Panc1 (cell line): ENCODE results near the gene ZBTB20. TPM values are rescaled to one million over a fixed set of nuclear protein-coding genes. Genes with fewer than 3 reads are reported as not detected.

Source experiments
- ATAC-seq: fragments of 200-7000 bp; cut with Tn5 transposase; 2 replicates; pipeline ENCODE4 v1.9.1; 2020; ENCODE audit warnings: mild to moderate bottlenecking, moderate library complexity
- BruUV-seq: library from RNA; stranded (reverse); fragments of 400-500 nt; replicated peaks from 2 replicates; lab custom pipeline; 2021; lab: Mats Ljungman, UMichigan
- CTCF ChIA-PET: fragments of 300-600 bp; sonication (Branson Sonifier 250); formaldehyde crosslinking; loops from one replicate; lab custom pipeline; 2022; ENCODE audit warnings: antibody characterized with exemption; lab: Charles Lee
- POLR2A ChIA-PET: fragments of 300-600 bp; sonication (Branson Sonifier 250); formaldehyde crosslinking; loops from one replicate; lab custom pipeline; 2022; ENCODE audit warnings: antibody characterized with exemption; lab: Charles Lee
- DNase-seq: peaks from one replicate; pipeline ENCODE4 v3.0.0-alpha.2; 2010; ENCODE audit warnings: low read depth, low spot score
- H3K27ac ChIP-seq: 2 replicates; pipeline ENCODE4 v1.5.1; 2011; ENCODE audit warnings: mild to moderate bottlenecking, low read length, inconsistent platforms
- H3K27me3 ChIP-seq: fragments of 200-500 bp; sonication (Bioruptor generic); 2 replicates; pipeline ENCODE4 v1.6.0; 2014; ENCODE audit warnings: low read length, inconsistent platforms; ENCODE audit not compliant: control insufficient read depth, insufficient read depth
- H3K36me3 ChIP-seq: fragments of 200-500 bp; sonication (Bioruptor generic); 2 replicates; pipeline ENCODE4 v1.5.1; 2014; ENCODE audit warnings: inconsistent platforms, mild to moderate bottlenecking, low read length, moderate library complexity; ENCODE audit not compliant: control insufficient read depth, insufficient read depth
- H3K4me1 ChIP-seq: 2 replicates; pipeline ENCODE4 v1.5.1; 2011; ENCODE audit warnings: inconsistent platforms, mild to moderate bottlenecking, low read length, moderate library complexity; ENCODE audit not compliant: control insufficient read depth, insufficient read depth
- H3K4me3 ChIP-seq, 2 experiments: 2 replicates each; pipeline ENCODE4 v1.5.1; 2011 to 2012; ENCODE audit warnings: low read depth in 2 of 2, low read length in 2 of 2, mild to moderate bottlenecking in 2 of 2, inconsistent platforms in 1 of 2, moderate library complexity in 1 of 2
- H3K9me3 ChIP-seq: fragments of 200-500 bp; sonication (Bioruptor generic); 2 replicates; pipeline ENCODE4 v1.5.1; 2014; ENCODE audit warnings: low read depth, mild to moderate bottlenecking, inconsistent platforms, low read length, moderate library complexity; ENCODE audit not compliant: control insufficient read depth, insufficient read depth
- POLR2AphosphoS5 ChIP-seq: IDR thresholded peaks from 2 replicates; pipeline ENCODE4 v1.6.1; 2012; ENCODE audit warnings: mild to moderate bottlenecking, low read depth, low read length, moderate library complexity
- SIN3A ChIP-seq: IDR thresholded peaks from 2 replicates; pipeline ENCODE4 v1.6.1; 2012; ENCODE audit warnings: low read depth, mild to moderate bottlenecking, low read length, moderate library complexity, borderline replicate concordance; ENCODE audit not compliant: insufficient read depth
- TCF7L2 ChIP-seq: IDR thresholded peaks from 2 replicates; pipeline ENCODE4 v1.6.1; 2011; ENCODE audit warnings: mild to moderate bottlenecking, low read depth, low read length, inconsistent platforms
- in situ Hi-C: cut with HindIII; loops from 2 replicates; pipeline ENCODE4 v1.10.0; 2016; ENCODE audit warnings: low sequenced_read_pairs, low pct_unique_long_range_greater_than_20kb
- intact Hi-C: fragments of 100-400 bp; cut with micrococcal nuclease; formaldehyde crosslinking; loops from one replicate; pipeline ENCODE4 v1.10.0; 2022; ENCODE audit not compliant: unreplicated experiment
- total RNA-seq: library from RNA; stranded (reverse); gene quantifications from one replicate; pipeline ENCODE4 v1.2.1, GENCODE V29; 2021; ENCODE audit not compliant: unreplicated experiment
- TF ChIP-seq, protein P1 (sequence below): fragments of 450-650 bp; IDR thresholded peaks from 2 replicates; pipeline ENCODE4 v1.5.1; 2017; ENCODE audit warnings: mild to moderate bottlenecking
- TF ChIP-seq, protein P2 (sequence below), 2 experiments: IDR thresholded peaks; 2 replicates each; pipeline ENCODE4 v1.6.1; 2011 to 2012; ENCODE audit warnings: low read depth in 2 of 2, control low read depth in 1 of 2, low read length in 1 of 2, mild to moderate bottlenecking in 1 of 2, moderate library complexity in 1 of 2; ENCODE audit not compliant: insufficient read depth in 1 of 2

ZBTB20 gene
- total RNA-seq, 1 experiment from 2014 or later: 4.1 TPM

DNA sequence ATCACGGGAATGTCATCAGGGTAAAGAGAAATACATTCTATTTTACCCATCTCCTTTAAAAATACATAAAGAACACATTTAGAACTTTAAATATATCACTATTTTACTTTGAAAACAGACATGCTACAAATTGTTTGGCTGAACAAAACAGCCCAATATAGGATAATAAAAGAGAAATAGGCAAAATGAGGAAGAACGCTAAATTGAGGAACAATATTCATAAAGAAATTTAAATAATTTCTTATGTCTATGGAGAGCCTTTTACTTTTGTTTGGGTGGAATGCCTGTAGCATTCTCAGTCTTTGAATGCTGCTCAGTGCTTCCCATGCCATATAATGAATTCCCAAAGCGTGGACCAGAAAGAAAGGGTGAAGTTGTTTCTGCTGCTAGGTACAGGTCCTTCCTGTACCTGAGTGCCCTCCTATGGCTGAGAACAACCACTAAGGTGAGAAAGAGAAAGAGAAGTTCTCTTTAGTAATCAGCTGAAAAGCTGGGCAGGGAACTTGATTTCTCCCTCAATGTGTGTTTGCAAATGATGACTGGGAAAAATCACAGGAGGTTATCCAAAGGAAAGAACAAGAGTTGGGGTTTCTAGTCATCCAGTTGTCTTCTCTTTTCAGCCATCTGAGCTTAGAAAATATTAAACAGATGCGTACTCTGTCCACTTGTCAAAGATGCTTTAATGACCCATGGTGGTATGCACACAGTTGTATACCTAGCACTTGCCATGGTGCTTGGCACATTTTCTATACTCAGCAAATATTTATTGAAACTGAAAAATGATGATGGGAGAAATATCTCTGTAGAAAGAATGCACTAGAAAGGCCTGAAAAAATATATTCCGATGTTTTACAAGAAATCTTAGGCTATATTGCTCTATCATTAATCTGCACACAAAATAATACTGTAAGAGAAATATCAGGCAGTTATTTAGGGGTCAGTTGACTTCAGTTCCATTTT lies 448.7 kb downstream of the ZBTB20 start:
- H3K36me3 ChIP-seq: no peaks in the 10 kb centered on the region; the same call in 1 of the 2 replicates
- H3K9me3 ChIP-seq: no peaks in the 10 kb centered on the region
- ATAC-seq (no peak), DNase-seq (no peak)
- H3K27ac ChIP-seq: no peak overlapping the region
- no peaks in the 10 kb centered on the region for H3K27me3 ChIP-seq
- BruUV-seq: no TSS peak
- intact Hi-C loops: no loop called here
- ChIA-PET POLR2A (no interaction called here), CTCF (no interaction called here)
- H3K4me3 ChIP-seq: no peak overlapping the region
- no peaks in the 10 kb centered on the region for H3K4me1 ChIP-seq
- TF ChIP-seq, protein P1, sequence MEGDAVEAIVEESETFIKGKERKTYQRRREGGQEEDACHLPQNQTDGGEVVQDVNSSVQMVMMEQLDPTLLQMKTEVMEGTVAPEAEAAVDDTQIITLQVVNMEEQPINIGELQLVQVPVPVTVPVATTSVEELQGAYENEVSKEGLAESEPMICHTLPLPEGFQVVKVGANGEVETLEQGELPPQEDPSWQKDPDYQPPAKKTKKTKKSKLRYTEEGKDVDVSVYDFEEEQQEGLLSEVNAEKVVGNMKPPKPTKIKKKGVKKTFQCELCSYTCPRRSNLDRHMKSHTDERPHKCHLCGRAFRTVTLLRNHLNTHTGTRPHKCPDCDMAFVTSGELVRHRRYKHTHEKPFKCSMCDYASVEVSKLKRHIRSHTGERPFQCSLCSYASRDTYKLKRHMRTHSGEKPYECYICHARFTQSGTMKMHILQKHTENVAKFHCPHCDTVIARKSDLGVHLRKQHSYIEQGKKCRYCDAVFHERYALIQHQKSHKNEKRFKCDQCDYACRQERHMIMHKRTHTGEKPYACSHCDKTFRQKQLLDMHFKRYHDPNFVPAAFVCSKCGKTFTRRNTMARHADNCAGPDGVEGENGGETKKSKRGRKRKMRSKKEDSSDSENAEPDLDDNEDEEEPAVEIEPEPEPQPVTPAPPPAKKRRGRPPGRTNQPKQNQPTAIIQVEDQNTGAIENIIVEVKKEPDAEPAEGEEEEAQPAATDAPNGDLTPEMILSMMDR: no peak
- no peak for TF ChIP-seq TCF7L2
- no peak for TF ChIP-seq SIN3A
- TF ChIP-seq, protein P2, sequence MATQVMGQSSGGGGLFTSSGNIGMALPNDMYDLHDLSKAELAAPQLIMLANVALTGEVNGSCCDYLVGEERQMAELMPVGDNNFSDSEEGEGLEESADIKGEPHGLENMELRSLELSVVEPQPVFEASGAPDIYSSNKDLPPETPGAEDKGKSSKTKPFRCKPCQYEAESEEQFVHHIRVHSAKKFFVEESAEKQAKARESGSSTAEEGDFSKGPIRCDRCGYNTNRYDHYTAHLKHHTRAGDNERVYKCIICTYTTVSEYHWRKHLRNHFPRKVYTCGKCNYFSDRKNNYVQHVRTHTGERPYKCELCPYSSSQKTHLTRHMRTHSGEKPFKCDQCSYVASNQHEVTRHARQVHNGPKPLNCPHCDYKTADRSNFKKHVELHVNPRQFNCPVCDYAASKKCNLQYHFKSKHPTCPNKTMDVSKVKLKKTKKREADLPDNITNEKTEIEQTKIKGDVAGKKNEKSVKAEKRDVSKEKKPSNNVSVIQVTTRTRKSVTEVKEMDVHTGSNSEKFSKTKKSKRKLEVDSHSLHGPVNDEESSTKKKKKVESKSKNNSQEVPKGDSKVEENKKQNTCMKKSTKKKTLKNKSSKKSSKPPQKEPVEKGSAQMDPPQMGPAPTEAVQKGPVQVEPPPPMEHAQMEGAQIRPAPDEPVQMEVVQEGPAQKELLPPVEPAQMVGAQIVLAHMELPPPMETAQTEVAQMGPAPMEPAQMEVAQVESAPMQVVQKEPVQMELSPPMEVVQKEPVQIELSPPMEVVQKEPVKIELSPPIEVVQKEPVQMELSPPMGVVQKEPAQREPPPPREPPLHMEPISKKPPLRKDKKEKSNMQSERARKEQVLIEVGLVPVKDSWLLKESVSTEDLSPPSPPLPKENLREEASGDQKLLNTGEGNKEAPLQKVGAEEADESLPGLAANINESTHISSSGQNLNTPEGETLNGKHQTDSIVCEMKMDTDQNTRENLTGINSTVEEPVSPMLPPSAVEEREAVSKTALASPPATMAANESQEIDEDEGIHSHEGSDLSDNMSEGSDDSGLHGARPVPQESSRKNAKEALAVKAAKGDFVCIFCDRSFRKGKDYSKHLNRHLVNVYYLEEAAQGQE (IDR thresholded peaks at IDR 0.05; ENCODE audit: insufficient read depth in 1 of 2, low read depth in 2 of 2, low read length in 1 of 2): no peak
- TF ChIP-seq POLR2AphosphoS5: no peak
- in situ Hi-C loops: no loop called here

DNA sequence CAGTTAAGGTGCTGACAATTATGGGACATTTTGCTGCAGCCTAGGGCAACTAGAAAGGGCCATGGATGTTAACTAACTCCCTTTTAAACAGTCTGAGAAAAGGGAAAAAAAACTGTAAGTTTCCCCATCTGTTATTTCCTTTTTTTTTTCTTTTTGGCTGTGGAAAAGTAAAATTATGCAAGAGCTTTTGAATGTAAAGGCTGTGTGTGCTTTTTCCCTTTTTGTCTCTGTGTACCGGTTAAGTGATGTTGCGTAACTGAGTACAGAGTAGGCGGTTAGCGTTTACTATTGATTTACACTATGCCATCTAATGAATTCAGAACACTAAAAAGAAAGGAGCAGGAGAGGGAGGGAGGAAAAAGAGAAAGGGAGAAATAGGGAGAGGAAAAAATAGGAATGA lies 449.7 kb downstream of the ZBTB20 start:
- ChIA-PET CTCF (no interaction called here), POLR2A (no interaction called here)
- H3K27me3 ChIP-seq: no peaks in the 10 kb centered on the region
- H3K4me1 ChIP-seq: no peaks in the 10 kb centered on the region
- no peak overlapping the region for H3K4me3 ChIP-seq
- DNase-seq: no peak
- intact Hi-C loops (no loop called here), in situ Hi-C loops (no loop called here)
- no peaks in the 10 kb centered on the region for H3K9me3 ChIP-seq
- no TSS peak for BruUV-seq
- TF ChIP-seq, protein P2 (IDR thresholded peaks at IDR 0.05; ENCODE audit: insufficient read depth in 1 of 2, low read depth in 2 of 2, low read length in 1 of 2): no peak
- TF ChIP-seq, protein P1: no peak
- TF ChIP-seq SIN3A (no peak), POLR2AphosphoS5 (no peak), TCF7L2 (no peak)
- no peaks in the 10 kb centered on the region; the same call in 1 of the 2 replicates for H3K36me3 ChIP-seq
- ATAC-seq: no peak
- H3K27ac ChIP-seq: no peak overlapping the region
